CD8-positive, alpha-beta memory T cell (primary cell): Measurements from ENCODE around the gene BCL2L2. TPM values are rescaled to one million over a fixed set of nuclear protein-coding genes. Genes with fewer than 3 reads are reported as not detected.
A peak's percentile ranks its signal among the peaks of the same experiment; 100 is the strongest.

Experiments
- CTCF ChIA-PET: fragments of 350-600 bp; sonication (Branson Sonifier 250); formaldehyde crosslinking; loops from one replicate; lab custom pipeline; 2021; ENCODE audit warnings: antibody characterized with exemption; lab: Charles Lee
- POLR2A ChIA-PET: fragments of 350-600 bp; sonication (Branson Sonifier 250); formaldehyde crosslinking; loops from one replicate; lab custom pipeline; 2021; ENCODE audit warnings: antibody characterized with exemption; lab: Charles Lee
- DNase-seq, 5 donors: peaks; one replicate each; pipeline versions ENCODE4 v3.0.0 to v3.0.0-alpha.2; 2020 to 2022; ENCODE audit warnings: mixed read lengths in 1 of 5
- H3K27ac ChIP-seq: one replicate; pipeline ENCODE4 v1.7.0; 2013; ENCODE audit warnings: low read depth, mild to moderate bottlenecking, low read length, moderate library complexity
- H3K27me3 ChIP-seq: 2 replicates; pipeline ENCODE4 v1.7.0; 2013; ENCODE audit warnings: low read length, mild to moderate bottlenecking; ENCODE audit not compliant: insufficient read depth, poor library complexity, severe bottlenecking
- H3K36me3 ChIP-seq: 2 replicates; pipeline ENCODE4 v1.7.0; 2013; ENCODE audit warnings: mild to moderate bottlenecking, low read length, moderate library complexity; ENCODE audit not compliant: insufficient read depth
- H3K4me1 ChIP-seq: 2 replicates; pipeline ENCODE4 v1.7.0; 2013; ENCODE audit warnings: mild to moderate bottlenecking, low read length, moderate library complexity; ENCODE audit not compliant: insufficient read depth
- H3K4me3 ChIP-seq: 2 replicates; pipeline ENCODE4 v1.7.0; 2013; ENCODE audit warnings: mild to moderate bottlenecking, low read length
- H3K9me3 ChIP-seq: 2 replicates; pipeline ENCODE4 v1.7.0; 2013; ENCODE audit warnings: mild to moderate bottlenecking, low read length
- H3K27ac Mint-ChIP-seq, 8 donors: one replicate each; pipeline ENCODE4 v1.8.0; 2020 to 2021; ENCODE audit warnings: mixed read lengths in 8 of 8, mild to moderate bottlenecking in 6 of 8, inconsistent platforms in 3 of 8, moderate library complexity in 3 of 8
- H3K27me3 Mint-ChIP-seq, 2 donors: one replicate each; pipeline ENCODE4 v1.8.0; 2020 to 2021; ENCODE audit warnings: mixed read lengths in 2 of 2, mild to moderate bottlenecking in 1 of 2, moderate library complexity in 1 of 2
- H3K36me3 Mint-ChIP-seq, 3 donors: one replicate each; pipeline ENCODE4 v1.8.0; 2020 to 2021; ENCODE audit warnings: mixed read lengths in 3 of 3, inconsistent platforms in 1 of 3, mild to moderate bottlenecking in 1 of 3
- H3K4me1 Mint-ChIP-seq, 3 donors: one replicate each; pipeline ENCODE4 v1.8.0; 2020 to 2021; ENCODE audit warnings: mixed read lengths in 3 of 3, inconsistent platforms in 1 of 3, mild to moderate bottlenecking in 1 of 3
- H3K4me3 Mint-ChIP-seq, 7 donors: one replicate each; pipeline ENCODE4 v1.8.0; 2020 to 2021; ENCODE audit warnings: mixed read lengths in 7 of 7, mild to moderate bottlenecking in 6 of 7, moderate library complexity in 4 of 7, inconsistent platforms in 2 of 7
- H3K9me3 Mint-ChIP-seq, 5 donors: one replicate each; pipeline ENCODE4 v1.8.0; 2020 to 2022; ENCODE audit warnings: mixed read lengths in 5 of 5, mild to moderate bottlenecking in 3 of 5, moderate library complexity in 2 of 5, inconsistent platforms in 1 of 5
- polyA plus RNA-seq: library from polyadenylated mRNA; unstranded; fragments of 300-500 nt; fragmentation: Illumina TruSeq; gene quantifications from one replicate; pipeline ENCODE4 v1.2.3, GENCODE V29; 2021
- total RNA-seq, 2 experiments: library from RNA; stranded (reverse); gene quantifications; one replicate each; pipeline ENCODE4 v1.2.3, GENCODE V29; 2021

The BCL2L2 gene
- total and polyA plus RNA-seq, 3 experiments from 2014 or later: 0.29 to 1.0 (median 0.86) TPM

DNA sequence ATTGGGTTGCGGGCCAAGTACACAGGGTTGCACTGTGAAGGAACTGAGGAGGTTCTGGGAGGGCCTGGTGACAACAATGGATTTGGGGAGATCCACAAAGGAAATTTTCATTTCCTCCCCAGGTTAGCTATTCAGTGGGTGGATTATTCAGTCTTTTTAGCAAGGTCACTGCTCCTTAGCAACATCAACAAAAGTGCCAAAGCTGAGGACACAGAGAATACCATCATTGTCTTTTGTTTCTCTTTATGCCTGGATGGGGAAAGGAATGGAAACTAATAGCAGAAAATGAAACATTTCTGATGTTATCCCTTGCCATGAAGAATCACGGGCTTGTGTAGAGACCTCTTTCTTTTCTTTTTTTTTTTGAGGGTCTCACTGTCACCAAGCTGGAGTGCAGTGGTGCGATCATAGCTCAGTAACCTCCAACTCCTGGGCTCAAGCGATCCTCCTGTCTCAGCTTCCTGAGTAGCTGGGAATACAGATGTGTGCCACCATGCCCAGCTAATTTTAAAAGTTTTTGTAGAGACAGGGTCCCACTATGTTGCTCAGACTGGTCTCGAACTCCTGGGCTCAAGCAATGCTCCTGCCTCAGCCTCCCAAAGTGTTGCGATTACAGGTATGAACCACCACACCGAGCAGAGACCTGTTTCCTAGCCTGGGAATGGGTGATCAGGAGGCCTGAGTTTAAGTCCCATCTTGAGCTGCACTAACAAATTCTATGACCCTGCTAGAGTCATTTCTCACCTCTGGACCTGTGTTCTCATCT is 10.4 kb upstream of the BCL2L2 start:
- Histone ChIP-seq H3K27ac (no peak overlapping the region), H3K9me3 (no peaks in the 10 kb centered on the region), H3K4me3 (no peak overlapping the region), H3K4me1 (peaks cover 26% of the 10 kb centered on the region), H3K36me3 (peaks cover 5% of the 10 kb centered on the region), H3K27me3 (no peaks in the 10 kb centered on the region)
- Mint-ChIP-seq H3K4me3 (peak overlapping the region in 1 of 7 donors; percentile 62), H3K27ac (peak overlapping the region in 5 of 8 donors; percentile 12 to 95 (median 61)), H3K4me1 (peaks cover 21 to 34% (median 27%) of the 10 kb centered on the region in 3 donors), H3K9me3 (no peaks in the 10 kb centered on the region), H3K27me3 (peaks cover 0 to 2% of the 10 kb centered on the region in 2 donors), H3K36me3 (peaks cover 0 to 20% (median 0%) of the 10 kb centered on the region in 3 donors)
- POLR2A ChIA-PET: interaction anchor here (0.8 to 1.9 kb wide), 2 partner anchors 10 to 25 kb away, joined by 3 to 7 read pairs; partner anchors contain the start of genes HOMEZ and PABPN1
- DNase-seq: no peak
- CTCF ChIA-PET: interaction anchor here (0.9 to 5.3 kb wide), 8 partner anchors 9 to 175 kb away, joined by 3 to 31 read pairs (median 4); partner anchors contain the start of genes HOMEZ and PABPN1

DNA sequence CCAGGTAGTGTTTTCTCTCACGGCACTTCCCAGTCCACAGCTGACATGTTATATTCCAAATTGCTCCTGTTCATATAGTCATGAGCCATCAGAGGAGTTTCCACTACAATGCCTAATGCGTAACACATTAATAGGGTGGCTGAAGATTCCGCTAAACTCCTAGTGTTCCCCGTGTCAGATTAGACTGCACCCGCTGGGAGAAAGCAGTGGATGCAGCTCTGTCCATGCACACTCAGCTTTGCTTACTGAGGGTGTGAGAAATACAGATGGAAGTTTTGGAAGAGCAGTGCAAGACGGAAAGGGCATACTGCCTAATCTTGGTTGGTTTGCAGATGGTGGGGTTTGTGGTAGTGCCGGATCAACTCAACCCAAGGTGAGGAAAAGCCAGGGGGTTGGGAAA is 9.5 kb upstream of the BCL2L2 start:
- DNase-seq: no peak
- CTCF ChIA-PET: interaction anchor here (1.0 to 5.3 kb wide), 4 partner anchors 10 to 176 kb away, joined by 3 to 31 read pairs (median 4); partner anchors contain the start of gene HOMEZ
- H3K36me3 Mint-ChIP-seq: peaks cover 0 to 20% (median 0%) of the 10 kb centered on the region in 3 donors
- Histone ChIP-seq H3K27me3 (no peaks in the 10 kb centered on the region), H3K36me3 (peaks cover 5% of the 10 kb centered on the region), H3K4me1 (peaks cover 26% of the 10 kb centered on the region), H3K4me3 (no peak overlapping the region), H3K9me3 (no peaks in the 10 kb centered on the region), H3K27ac (no peak overlapping the region)
- peak overlapping the region in 1 of 8 donors; percentile 95 for H3K27ac Mint-ChIP-seq
- POLR2A ChIA-PET: interaction anchor here (0.8 to 1.9 kb wide), 2 partner anchors 11 to 24 kb away, joined by 3 to 7 read pairs; partner anchors contain the start of genes HOMEZ and PABPN1
- peak overlapping the region in 1 of 7 donors; percentile 31 for H3K4me3 Mint-ChIP-seq
- no peaks in the 10 kb centered on the region for H3K9me3 Mint-ChIP-seq
- H3K4me1 Mint-ChIP-seq: peaks cover 21 to 35% (median 27%) of the 10 kb centered on the region in 3 donors
- peaks cover 0 to 2% of the 10 kb centered on the region in 2 donors for H3K27me3 Mint-ChIP-seq

- Histone ChIP-seq H3K27ac (no peak overlapping the region), H3K4me1 (peaks cover 26% of the 10 kb centered on the region), H3K9me3 (no peaks in the 10 kb centered on the region), H3K36me3 (peaks cover 5% of the 10 kb centered on the region), H3K4me3 (no peak overlapping the region), H3K27me3 (no peaks in the 10 kb centered on the region)
- no peak for DNase-seq
- Mint-ChIP-seq H3K27ac (peak overlapping the region in 4 of 8 donors; percentile 17 to 95 (median 62)), H3K4me1 (peaks cover 24 to 39% (median 31%) of the 10 kb centered on the region in 3 donors), H3K36me3 (peaks cover 0 to 24% (median 0%) of the 10 kb centered on the region in 3 donors), H3K9me3 (no peaks in the 10 kb centered on the region), H3K27me3 (peaks cover 0 to 3% of the 10 kb centered on the region in 2 donors), H3K4me3 (peak overlapping the region in 1 of 7 donors; percentile 75)
- ChIA-PET CTCF (interaction anchor here (5.3 kb wide), 1 partner anchor 11 kb away, joined by 31 read pairs; the partner anchor contains the start of gene HOMEZ), POLR2A (interaction anchor here (1.9 kb wide), 1 partner anchor 23 kb away, joined by 7 read pairs; the partner anchor contains the start of gene PABPN1)
Measured at GRCh38 chr14:23297611-23298277, 8.9 kb upstream of the BCL2L2 start.

- Histone ChIP-seq H3K9me3 (no peaks in the 10 kb centered on the region), H3K36me3 (peaks cover 5% of the 10 kb centered on the region), H3K27ac (peak overlapping the region; percentile 96), H3K27me3 (no peaks in the 10 kb centered on the region), H3K4me3 (no peak overlapping the region), H3K4me1 (peaks cover 31% of the 10 kb centered on the region)
- CTCF ChIA-PET: interaction anchor here (1.1 to 1.9 kb wide), 3 partner anchors 17 to 22 kb away, joined by 3 to 5 read pairs (median 4); partner anchors contain the start of gene PABPN1
- POLR2A ChIA-PET: interaction anchor here (0.7 kb wide), 3 partner anchors 95 to 971 kb away, joined by 5 to 7 read pairs (median 5); no protein-coding TSS in a partner anchor
- Mint-ChIP-seq H3K27me3 (peaks cover 0 to 3% of the 10 kb centered on the region in 2 donors), H3K27ac (peak overlapping the region in 7 of 8 donors; percentile 70 to 96 (median 85)), H3K36me3 (peaks cover 0 to 24% (median 0%) of the 10 kb centered on the region in 3 donors), H3K9me3 (no peaks in the 10 kb centered on the region), H3K4me1 (peaks cover 25 to 39% (median 39%) of the 10 kb centered on the region in 3 donors), H3K4me3 (peak overlapping the region in 6 of 7 donors; percentile 33 to 95 (median 57))
- DNase-seq: peak in 1 of 5 donors; percentile 22
Measured at GRCh38 chr14:23299211-23299957, 7.2 kb upstream of the BCL2L2 start.

GRCh38 chr14:23299986-23300686 is 6.5 kb upstream of the BCL2L2 start:
- H3K27me3 ChIP-seq: no peaks in the 10 kb centered on the region

DNA sequence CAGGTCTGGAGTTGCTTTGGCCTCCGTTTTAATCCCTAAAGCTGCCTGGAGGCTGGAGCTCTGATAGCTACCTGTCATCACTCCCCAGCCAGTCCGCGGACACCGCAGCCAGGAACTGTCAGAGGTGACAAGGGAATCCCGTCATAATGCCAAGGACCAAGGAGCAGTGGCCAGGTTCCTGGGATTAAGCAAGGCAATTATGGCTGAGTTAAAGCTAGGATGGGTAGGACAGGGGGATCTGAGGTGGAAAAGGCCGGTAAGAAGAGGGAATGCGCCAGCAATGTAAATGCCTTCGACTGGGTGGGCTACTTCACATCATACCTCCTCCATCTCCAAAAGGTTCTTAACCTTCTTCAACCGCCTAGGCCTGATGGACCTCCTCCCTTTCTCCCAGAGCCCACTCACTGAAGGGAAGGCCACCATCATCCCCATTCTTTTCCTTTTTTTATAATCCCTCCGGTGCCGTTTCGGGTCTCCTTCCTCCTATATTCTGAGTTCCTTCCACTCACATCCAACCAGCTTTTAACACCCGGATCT is 5.9 kb upstream of the BCL2L2 start:
- H3K27me3 Mint-ChIP-seq: peaks cover 6% of the 10 kb centered on the region in 2 donors
- peaks cover 21% of the 10 kb centered on the region for H3K4me1 ChIP-seq
- ChIA-PET POLR2A (interaction anchor here (0.6 to 5.4 kb wide), 7 partner anchors 13 to 1863 kb away, joined by 3 to 146 read pairs (median 10); partner anchors contain the start of genes ACIN1, C14orf119, HOMEZ and OXA1L), CTCF (interaction anchor here (0.7 to 4.3 kb wide), 12 partner anchors 8 to 205 kb away, joined by 3 to 52 read pairs (median 5); partner anchors contain the start of genes ACIN1, C14orf119, HOMEZ and PABPN1)
- H3K9me3 ChIP-seq: no peaks in the 10 kb centered on the region
- no peaks in the 10 kb centered on the region for H3K9me3 Mint-ChIP-seq
- H3K4me3 ChIP-seq: peak overlapping the region; percentile 79
- DNase-seq: no peak
- H3K27ac ChIP-seq: peak overlapping the region; percentile 96
- peak overlapping the region; percentile 91 to 99 (median 96) for H3K27ac Mint-ChIP-seq
- H3K36me3 Mint-ChIP-seq: peaks cover 0 to 24% (median 0%) of the 10 kb centered on the region in 3 donors
- peak overlapping the region; percentile 83 to 98 (median 91) for H3K4me3 Mint-ChIP-seq
- peaks cover 17 to 30% (median 28%) of the 10 kb centered on the region in 3 donors for H3K4me1 Mint-ChIP-seq
- peaks cover 5% of the 10 kb centered on the region for H3K36me3 ChIP-seq
- H3K27me3 ChIP-seq: no peaks in the 10 kb centered on the region

More at GRCh38 chr14:23299986-23300686, 6.5 kb upstream of the BCL2L2 start:
- Mint-ChIP-seq H3K9me3 (no peaks in the 10 kb centered on the region), H3K27ac (peak overlapping the region; percentile 91 to 99 (median 96)), H3K4me1 (peaks cover 20 to 34% (median 33%) of the 10 kb centered on the region in 3 donors), H3K4me3 (peak overlapping the region; percentile 83 to 98 (median 91)), H3K27me3 (peaks cover 1 to 5% of the 10 kb centered on the region in 2 donors), H3K36me3 (peaks cover 0 to 24% (median 0%) of the 10 kb centered on the region in 3 donors)
- H3K27ac ChIP-seq: peak overlapping the region; percentile 96
- CTCF ChIA-PET: interaction anchor here (1.2 to 4.3 kb wide), 7 partner anchors 12 to 199 kb away, joined by 3 to 52 read pairs (median 5); partner anchors contain the start of genes HOMEZ and PABPN1
- peaks cover 24% of the 10 kb centered on the region for H3K4me1 ChIP-seq
- H3K36me3 ChIP-seq: peaks cover 5% of the 10 kb centered on the region
- no peak for DNase-seq
- POLR2A ChIA-PET: interaction anchor here (0.6 to 5.4 kb wide), 9 partner anchors 14 to 1862 kb away, joined by 3 to 146 read pairs (median 7); partner anchors contain the start of genes ACIN1, C14orf119, HOMEZ and OXA1L
- no peaks in the 10 kb centered on the region for H3K9me3 ChIP-seq
- H3K4me3 ChIP-seq: peak overlapping the region; percentile 79
